ENCODE results near the gene MTURN. TPM values are rescaled to one million over a fixed set of nuclear protein-coding genes. Genes with fewer than 3 reads are reported as not detected.
A peak's percentile ranks its signal among the peaks of the same experiment; 100 is the strongest.

The MTURN gene
- total RNA-seq, 2 experiments from 2014 or later, result 2.3 to 2.7 TPM

DNA sequence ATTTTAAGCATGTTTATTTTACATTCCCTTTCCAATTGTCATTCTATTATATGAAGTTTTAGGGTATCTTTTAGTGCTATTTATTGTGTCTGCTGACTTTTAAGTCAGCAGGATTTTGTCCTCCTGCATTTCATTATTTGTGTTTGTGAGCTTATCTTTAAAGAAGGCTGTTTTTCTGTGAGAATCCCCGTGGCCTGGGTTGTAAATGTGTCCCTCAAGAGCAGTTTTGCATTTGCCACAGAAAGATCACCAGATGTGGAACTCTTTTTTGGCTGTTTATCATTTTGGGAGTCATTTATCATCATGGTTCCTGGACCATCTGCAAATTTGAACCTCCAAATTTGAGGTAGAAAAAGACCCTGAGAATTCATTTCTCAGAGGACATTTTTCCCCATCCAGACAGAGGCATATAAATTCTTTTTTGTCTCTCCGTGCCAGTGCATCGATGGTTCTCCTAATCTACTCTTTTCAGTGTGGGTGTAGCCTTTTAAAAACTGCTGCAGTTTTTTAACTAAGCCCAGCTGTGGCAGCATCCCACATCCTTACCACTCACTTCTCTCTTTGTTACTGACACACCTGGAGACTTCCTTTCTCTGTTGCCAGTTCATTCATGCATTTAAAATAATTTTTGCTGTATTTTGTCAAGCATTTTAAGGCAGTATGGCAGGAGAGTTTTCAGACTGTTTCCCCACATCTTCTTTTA is 20.1 kb upstream of the MTURN start:
- H3K4me3 Mint-ChIP-seq, result no peak overlapping the region
- H3K9me3 Mint-ChIP-seq, result peaks cover 11% of the 10 kb centered on the region
- DNase-seq, result no peak
- H3K27ac Mint-ChIP-seq, result no peak overlapping the region
- H3K4me1 Mint-ChIP-seq, result peaks cover 3% of the 10 kb centered on the region
- POLR2A ChIA-PET, result no interaction called here
- peaks cover 3% of the 10 kb centered on the region for H3K36me3 Mint-ChIP-seq (ENCODE audit: low read depth)
- CTCF ChIA-PET, result no interaction called here
- H3K27me3 Mint-ChIP-seq, result no peaks in the 10 kb centered on the region

DNA sequence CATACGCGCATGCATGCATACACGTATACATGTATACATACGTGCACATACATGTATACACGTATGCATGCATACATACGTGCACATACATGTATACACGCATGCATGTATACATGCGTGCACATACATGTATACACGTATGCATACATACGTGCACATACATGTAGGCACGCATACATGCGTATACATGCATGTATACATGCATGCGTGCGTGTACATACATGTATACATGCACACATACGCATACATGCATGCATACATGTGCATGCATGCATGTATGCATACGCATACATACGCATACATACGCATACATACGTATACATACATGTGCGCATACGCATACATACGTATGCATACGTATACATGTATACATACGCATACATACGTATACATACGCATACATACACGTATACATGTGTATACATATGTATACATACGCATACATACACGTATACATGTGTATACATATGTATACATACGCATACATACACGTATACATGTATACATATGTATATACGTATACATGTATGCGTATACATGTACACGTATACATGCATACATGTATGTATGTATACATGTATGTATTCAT is 19.0 kb upstream of the MTURN start:
- POLR2A ChIA-PET, result no interaction called here
- CTCF ChIA-PET, result no interaction called here

DNA sequence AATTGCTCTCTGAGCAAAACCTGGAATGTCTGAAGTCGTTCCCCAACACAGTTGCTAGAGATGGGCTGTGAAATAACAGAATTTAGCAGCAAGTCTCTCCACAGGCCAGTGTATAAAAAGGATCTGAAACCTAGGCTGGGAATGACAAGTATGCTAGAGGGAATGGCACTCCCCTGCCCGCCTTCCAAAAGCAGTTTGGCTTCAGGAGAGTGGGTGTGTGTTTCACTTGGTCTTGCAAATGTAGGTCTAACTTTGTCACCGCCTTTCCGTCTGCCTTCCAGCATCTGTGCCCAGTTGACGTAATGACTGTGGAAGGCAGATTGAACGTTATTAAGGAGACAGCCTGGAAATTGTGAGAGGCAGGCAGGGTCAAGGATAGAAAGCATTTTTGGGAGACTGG is 18.0 kb upstream of the MTURN start:
- no peak overlapping the region for H3K4me3 Mint-ChIP-seq
- no peak for DNase-seq
- ChIA-PET POLR2A (no interaction called here), CTCF (no interaction called here)
- H3K36me3 Mint-ChIP-seq (ENCODE audit: low read depth), result peaks cover 3% of the 10 kb centered on the region
- H3K4me1 Mint-ChIP-seq, result peaks cover 3% of the 10 kb centered on the region
- H3K27ac Mint-ChIP-seq, result no peak overlapping the region
- no peaks in the 10 kb centered on the region for H3K27me3 Mint-ChIP-seq
- H3K9me3 Mint-ChIP-seq, result peaks cover 8% of the 10 kb centered on the region

More for the DNA sequence above, 19.0 kb upstream of the MTURN start:
- no peak overlapping the region for H3K4me3 Mint-ChIP-seq
- H3K27me3 Mint-ChIP-seq, result no peaks in the 10 kb centered on the region
- H3K9me3 Mint-ChIP-seq, result peaks cover 8% of the 10 kb centered on the region
- H3K4me1 Mint-ChIP-seq, result peaks cover 3% of the 10 kb centered on the region
- no peak for DNase-seq
- no peak overlapping the region for H3K27ac Mint-ChIP-seq
- peaks cover 3% of the 10 kb centered on the region for H3K36me3 Mint-ChIP-seq (ENCODE audit: low read depth)

DNA sequence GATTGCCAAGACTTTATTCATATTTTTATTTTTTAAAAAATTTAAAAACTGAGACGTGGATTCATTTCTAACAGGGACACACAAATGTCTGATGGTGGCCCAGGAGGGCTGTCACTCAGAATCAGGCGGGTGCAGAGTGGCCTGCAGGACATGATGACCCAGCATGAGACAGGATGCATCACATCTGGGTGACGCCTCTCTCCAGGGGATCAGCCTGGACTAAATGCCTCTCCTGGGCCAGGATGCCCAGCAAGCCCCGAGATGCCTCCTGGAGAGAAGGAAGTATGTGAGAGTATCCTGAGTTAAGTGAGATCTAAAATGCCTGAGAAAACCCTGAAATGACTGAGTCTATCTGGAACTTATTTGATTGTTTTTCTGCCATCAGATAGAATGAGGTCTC is 16.9 kb upstream of the MTURN start:
- Mint-ChIP-seq H3K27ac (no peak overlapping the region), H3K36me3 (ENCODE audit: low read depth) (peaks cover 2% of the 10 kb centered on the region), H3K9me3 (peaks cover 7% of the 10 kb centered on the region), H3K27me3 (no peaks in the 10 kb centered on the region), H3K4me3 (no peak overlapping the region), H3K4me1 (peaks cover 3% of the 10 kb centered on the region)
- CTCF ChIA-PET, result no interaction called here
- no peak for DNase-seq
- POLR2A ChIA-PET, result no interaction called here

DNA sequence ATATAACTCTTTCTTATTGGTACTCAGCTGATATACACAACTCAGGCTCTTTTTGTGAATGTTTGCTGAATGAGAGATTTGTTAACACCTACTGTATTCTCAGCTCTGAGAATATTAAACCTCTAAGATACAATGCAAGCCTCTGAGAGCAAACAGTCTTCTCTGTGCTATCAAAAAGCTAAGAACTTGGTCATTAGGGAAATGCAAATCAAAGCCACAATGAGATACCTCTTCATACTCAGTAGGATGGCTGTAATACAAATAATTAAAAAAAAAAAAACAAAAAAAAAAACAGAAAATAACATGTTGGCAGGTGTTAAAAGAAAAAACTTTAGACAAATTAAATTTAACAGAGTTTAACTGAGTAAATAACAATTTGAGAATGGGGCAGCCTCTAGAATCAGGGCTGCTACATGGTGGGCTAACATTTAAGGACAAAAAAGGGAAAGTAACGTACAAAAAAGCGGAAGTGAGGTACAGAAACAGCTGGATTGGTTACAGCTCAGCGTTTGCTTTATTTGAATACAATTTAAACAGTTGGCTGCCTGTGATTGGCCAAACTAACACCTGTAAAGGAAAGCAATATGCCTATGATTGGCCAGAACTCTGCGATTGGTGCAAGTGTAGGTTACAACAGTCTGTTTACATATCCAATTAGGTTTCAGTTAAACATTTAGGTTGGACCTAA is 14.8 kb upstream of the MTURN start:
- ChIA-PET POLR2A (no interaction called here), CTCF (no interaction called here)
- no peaks in the 10 kb centered on the region for H3K27me3 Mint-ChIP-seq
- no peaks in the 10 kb centered on the region for H3K9me3 Mint-ChIP-seq
- H3K4me3 Mint-ChIP-seq, result no peak overlapping the region
- H3K4me1 Mint-ChIP-seq, result no peaks in the 10 kb centered on the region
- DNase-seq, result no peak
- H3K27ac Mint-ChIP-seq, result no peak overlapping the region
- no peaks in the 10 kb centered on the region for H3K36me3 Mint-ChIP-seq (ENCODE audit: low read depth)

DNA sequence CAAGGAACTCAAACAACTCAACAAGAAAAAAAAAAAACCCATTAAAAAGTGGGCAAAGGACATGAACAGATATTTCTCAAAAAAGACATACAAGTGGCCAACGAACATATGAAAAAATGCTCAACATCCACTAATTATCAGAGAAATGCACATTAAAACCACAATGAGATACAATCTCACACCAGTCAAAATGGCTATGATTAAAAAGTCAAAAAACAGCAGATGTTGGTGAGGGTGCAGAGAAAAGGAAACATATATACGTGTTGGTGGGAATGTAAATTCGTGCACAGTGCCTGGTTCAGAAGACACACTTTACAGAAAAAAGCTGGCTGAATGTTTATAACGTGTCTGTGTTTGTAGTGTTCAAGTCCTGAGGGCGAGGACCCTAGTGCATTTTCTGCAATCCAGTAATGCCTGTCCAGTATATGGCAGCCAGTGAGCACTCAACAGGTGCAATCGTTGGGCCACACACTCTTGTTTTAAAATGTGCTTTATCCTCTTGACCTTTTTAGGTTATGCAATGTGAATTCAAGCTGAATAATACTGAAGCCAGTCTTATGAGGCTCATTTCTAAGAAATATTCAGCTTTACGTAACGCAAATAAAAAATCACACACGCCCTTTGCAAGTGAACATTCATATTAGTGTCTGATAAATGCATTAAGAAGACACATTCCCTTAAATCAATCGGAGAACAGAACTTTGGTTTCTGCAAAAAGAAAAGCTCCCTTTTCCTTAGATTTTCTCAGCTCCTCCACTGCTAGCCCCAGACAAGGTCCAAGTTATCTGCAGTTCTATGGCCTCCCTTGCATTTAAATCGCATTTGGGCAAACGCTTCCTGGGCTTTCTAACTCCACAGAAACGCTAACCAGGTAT is 813 bp upstream of the MTURN start:
- POLR2A ChIA-PET, result interaction anchor here (0.8 to 1.3 kb wide), 8 partner anchors 12 to 460 kb away, joined by 3 to 5 read pairs (median 3); partner anchors contain the start of gene NOD1
- Mint-ChIP-seq H3K27ac (peak overlapping the region; percentile 47), H3K9me3 (no peaks in the 10 kb centered on the region), H3K27me3 (peaks cover 33% of the 10 kb centered on the region), H3K36me3 (ENCODE audit: low read depth) (no peaks in the 10 kb centered on the region), H3K4me3 (peak overlapping the region; percentile 68), H3K4me1 (peaks cover 8% of the 10 kb centered on the region)
- no peak for DNase-seq
- CTCF ChIA-PET, result interaction anchor here (1.2 to 1.6 kb wide), 3 partner anchors 13 to 376 kb away, joined by 3 to 4 read pairs (median 4); no protein-coding TSS in a partner anchor

DNA sequence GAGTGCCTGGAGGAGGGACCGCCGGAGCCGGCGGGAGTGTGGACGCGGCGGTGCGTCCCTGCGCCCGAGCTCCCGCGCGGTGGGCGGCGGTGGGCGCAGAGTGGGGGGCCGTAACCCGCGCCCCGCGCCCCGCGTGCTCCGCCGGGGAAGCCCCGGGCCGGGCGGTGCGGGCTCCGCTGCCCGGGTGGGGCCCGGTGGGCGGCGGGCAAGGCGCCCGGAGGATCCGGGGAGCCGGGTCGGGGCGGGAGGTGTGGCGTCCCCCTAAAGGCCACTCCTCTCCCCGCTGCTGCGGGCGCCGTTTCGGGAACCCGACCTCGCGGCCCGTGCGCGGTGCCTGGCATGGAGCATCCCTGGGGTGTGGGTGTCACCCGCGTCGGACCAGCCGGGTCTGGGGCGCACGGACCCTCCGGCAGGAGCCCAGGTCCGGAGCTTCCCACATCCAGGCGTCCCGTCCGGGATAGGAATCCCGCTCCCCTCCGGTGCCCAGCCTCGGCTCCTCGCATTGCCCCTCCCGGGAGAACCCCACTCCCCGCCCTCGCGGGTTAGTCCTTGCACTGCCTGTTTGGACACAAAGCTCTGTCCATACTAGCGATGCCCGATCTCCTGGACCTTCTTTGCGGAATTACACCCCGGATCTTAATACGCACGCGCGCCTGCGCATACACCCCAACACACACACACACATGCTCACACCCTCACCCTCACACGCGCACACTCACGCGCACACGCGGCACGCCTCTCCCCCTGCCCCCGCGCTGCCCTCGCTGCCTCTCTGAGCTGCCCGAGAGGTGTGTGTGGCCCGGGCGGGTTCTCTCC is 723 bp downstream of the MTURN start:
- POLR2A ChIA-PET, result interaction anchor here (0.8 to 1.3 kb wide), 6 partner anchors 13 to 215 kb away, joined by 3 to 5 read pairs (median 4); no protein-coding TSS in a partner anchor
- Mint-ChIP-seq H3K36me3 (ENCODE audit: low read depth) (no peaks in the 10 kb centered on the region), H3K27ac (no peak overlapping the region), H3K4me3 (peak overlapping the region; percentile 86), H3K27me3 (peaks cover 29% of the 10 kb centered on the region), H3K9me3 (no peaks in the 10 kb centered on the region), H3K4me1 (peaks cover 8% of the 10 kb centered on the region)
- peak; percentile 39 for DNase-seq
- CTCF ChIA-PET, result interaction anchor here (1.2 to 1.6 kb wide), 2 partner anchors 12 to 374 kb away, joined by 4 read pairs; no protein-coding TSS in a partner anchor

DNA sequence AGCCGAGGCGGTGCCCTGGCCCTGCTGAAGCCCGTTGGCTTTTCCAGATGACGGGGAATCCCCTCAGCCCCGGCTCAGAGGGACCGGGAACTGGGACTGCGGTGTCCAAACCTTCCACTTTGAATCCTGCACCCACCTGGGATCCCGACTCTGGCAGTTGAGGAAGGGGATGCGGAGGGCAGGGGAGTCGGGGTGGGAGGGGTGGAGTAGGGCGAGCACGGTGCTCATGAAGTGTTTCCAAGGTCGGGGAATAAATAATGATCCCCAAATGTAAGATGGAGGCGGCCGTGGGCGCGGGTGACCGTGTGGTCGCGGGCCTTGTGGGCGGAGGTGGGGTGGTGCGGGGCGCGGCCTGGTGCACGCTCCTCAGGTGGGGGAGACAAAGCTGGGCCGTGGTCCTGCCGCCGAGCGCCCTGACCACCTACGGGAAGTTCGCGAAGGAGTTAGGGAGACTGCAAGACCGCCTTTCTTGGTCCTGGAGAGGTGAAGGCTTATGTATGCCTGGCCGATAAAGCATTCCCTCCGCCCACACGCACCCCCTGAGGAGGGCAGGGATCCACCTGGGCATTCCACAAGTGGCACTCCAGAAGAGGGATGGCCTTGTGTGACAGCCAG is 1.4 kb downstream of the MTURN start:
- Mint-ChIP-seq H3K27me3 (peaks cover 24% of the 10 kb centered on the region), H3K27ac (no peak overlapping the region), H3K4me3 (peak overlapping the region; percentile 86), H3K9me3 (no peaks in the 10 kb centered on the region), H3K4me1 (peaks cover 8% of the 10 kb centered on the region), H3K36me3 (ENCODE audit: low read depth) (no peaks in the 10 kb centered on the region)
- ChIA-PET CTCF (no interaction called here), POLR2A (no interaction called here)
- DNase-seq, result no peak

DNA sequence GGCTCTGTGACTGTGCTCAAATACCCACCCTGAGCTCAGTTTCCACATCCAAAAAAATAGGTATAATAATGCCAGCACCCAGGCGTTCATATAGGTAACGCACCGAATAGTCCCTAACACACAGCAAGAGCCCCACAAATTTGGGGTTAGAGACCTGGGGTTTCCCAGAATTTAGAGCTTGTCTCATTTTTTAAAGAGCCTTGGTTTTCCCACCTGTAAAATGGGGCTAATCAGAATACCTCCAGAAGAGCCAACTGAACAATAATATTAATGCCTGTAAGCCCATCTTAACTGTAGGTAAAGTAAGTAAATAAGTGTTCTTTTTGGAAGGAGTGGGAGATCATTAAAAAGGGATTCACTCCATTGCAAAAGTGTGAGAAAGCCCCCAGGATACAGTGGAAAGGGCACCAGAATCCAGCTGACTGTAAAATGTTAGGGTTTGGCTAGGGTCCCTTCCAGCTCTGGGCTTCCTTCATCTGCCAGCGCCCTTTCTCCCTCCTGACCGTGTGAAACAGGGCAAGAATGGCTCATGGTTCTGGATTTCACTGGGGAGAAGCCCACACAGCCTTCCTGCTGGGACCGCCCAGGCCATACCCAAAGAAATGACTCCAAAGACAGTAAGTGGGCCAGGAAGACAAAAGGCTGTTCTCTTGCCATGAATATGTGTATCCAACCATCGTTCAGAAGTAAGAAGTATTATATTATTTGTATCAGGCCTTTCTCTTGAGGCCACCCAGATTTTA is 2.1 kb downstream of the MTURN start:
- no peaks in the 10 kb centered on the region for H3K9me3 Mint-ChIP-seq

DNA sequence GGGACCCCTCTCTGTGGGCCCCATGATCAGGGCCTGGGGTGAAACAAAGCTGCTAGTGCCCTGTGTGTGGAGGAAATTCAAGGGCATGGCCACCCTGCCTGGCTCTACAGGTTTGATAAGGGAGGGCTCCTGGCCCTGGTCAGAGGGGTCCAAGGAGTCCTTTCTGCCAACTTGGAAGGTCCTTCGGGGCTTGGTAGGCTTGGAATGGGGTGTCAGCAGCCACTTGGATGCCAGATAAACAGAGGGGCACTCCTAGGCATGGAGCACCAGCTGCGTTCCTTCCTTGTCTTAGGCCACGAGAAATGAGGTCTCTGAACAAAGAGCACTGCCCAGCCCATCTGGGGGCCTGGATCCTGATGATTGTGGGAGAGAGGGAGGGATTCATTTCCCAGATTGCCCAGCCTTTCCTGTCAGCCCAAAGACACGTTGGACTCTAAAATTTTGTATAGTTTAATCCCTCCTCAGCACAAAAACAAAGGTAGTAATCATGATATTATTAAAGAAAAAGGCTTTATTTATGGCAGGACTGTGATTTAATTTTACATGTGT is 5.1 kb downstream of the MTURN start:
- Mint-ChIP-seq H3K9me3 (no peaks in the 10 kb centered on the region), H3K27me3 (peaks cover 2% of the 10 kb centered on the region), H3K4me3 (no peak overlapping the region), H3K36me3 (ENCODE audit: low read depth) (no peaks in the 10 kb centered on the region), H3K4me1 (peaks cover 3% of the 10 kb centered on the region), H3K27ac (no peak overlapping the region)
- POLR2A ChIA-PET, result no interaction called here
- DNase-seq, result no peak
- CTCF ChIA-PET, result no interaction called here

More for the DNA sequence above, 2.1 kb downstream of the MTURN start:
- ChIA-PET CTCF (no interaction called here), POLR2A (no interaction called here)
- no peak for DNase-seq
- no peak overlapping the region for H3K27ac Mint-ChIP-seq
- H3K36me3 Mint-ChIP-seq (ENCODE audit: low read depth), result no peaks in the 10 kb centered on the region
- peaks cover 24% of the 10 kb centered on the region for H3K27me3 Mint-ChIP-seq
- H3K4me1 Mint-ChIP-seq, result peaks cover 8% of the 10 kb centered on the region
- no peak overlapping the region for H3K4me3 Mint-ChIP-seq

DNA sequence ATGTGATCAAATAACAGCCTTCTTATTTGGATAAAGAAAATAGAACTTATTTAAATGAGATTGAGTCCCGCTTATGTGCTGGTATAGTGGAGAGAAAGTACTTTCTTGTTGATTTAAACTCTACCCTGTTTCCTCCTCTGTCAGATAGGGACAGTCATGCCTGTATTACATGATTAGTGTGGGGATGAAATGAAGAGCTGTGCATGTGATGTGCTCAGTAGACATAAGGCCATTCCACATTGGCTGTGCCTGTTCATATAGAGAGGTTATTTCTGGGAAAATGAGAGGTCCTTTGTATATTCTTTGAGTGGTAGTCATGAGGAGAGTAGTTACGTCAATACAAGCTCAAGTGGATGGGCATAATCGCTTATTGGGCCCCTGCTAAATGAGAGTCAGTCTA is 5.7 kb downstream of the MTURN start:
- DNase-seq, result no peak
- peaks cover 2% of the 10 kb centered on the region for H3K27me3 Mint-ChIP-seq
- H3K9me3 Mint-ChIP-seq, result no peaks in the 10 kb centered on the region
- H3K27ac Mint-ChIP-seq, result no peak overlapping the region
- POLR2A ChIA-PET, result no interaction called here
- H3K36me3 Mint-ChIP-seq (ENCODE audit: low read depth), result no peaks in the 10 kb centered on the region
- H3K4me3 Mint-ChIP-seq, result no peak overlapping the region
- peaks cover 3% of the 10 kb centered on the region for H3K4me1 Mint-ChIP-seq
- CTCF ChIA-PET, result interaction anchor here (0.6 kb wide), 1 partner anchor 417 kb away, joined by 4 read pairs; no protein-coding TSS in a partner anchor

All from activated CD4-positive, alpha-beta memory T cell treated with anti-CD3 and anti-CD28 coated beads, Interleukin-2, amount 10 ng/mL, durations not matched to agents 7 days and 5 days (primary cell).